GM21786 (cell line): Measurements from ENCODE around the gene NECTIN1.

Source experiments
- ATAC-seq: cut with Tn5 transposase; IDR thresholded peaks from one replicate; pipeline ENCODE4 v1.9.1; 2021; ENCODE audit not compliant: unreplicated experiment

NECTIN1 gene

GRCh38 chr11:119713359-119714040 is 15.5 kb downstream of the NECTIN1 start:
- ATAC-seq = no peak

DNA sequence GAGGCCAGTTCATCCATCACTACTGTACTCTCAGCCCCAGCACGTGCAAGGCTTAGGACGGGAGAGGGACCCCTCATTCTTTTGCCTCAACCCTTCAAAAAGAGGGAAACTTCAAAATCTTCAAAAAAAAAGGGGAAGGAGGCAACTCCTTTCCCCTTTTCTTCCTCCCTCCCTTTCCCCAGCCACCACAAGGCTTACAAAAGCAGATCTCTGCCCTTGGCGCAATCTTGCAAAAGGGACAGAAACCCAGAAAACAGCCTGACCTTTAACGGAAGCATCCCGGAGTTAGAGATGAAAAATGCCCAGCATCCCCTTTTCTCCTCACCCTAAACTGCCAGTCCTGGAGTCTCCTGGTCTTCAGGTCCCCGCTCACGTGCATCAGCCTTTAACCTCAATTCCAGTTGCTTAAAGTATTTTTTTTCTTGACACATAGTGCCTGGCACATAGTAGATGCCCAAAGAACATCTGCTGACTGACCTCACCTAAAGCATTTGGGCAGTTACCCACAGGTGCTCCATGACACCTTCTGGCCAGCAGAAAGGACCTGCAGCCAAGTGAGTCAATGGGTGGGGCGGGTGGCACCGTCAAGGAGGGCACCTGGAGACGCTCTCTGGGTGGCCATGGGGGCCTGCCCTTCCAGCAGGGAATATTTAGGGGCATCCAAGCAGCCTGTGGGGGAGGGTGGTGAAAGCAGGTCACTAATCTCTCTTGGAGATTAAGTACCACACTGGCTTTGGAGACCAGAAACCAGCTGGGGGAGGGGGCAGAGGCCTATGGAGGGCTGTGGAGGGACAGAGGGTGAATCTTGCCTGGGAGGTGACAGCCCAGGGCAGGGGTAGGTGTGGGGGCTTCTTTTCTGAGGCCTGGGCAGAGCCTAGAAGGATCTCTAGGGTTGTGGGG is 16.3 kb downstream of the NECTIN1 start:
- ATAC-seq = no peak

GRCh38 chr11:119712006-119712405 is 17.0 kb downstream of the NECTIN1 start:
- no peak for ATAC-seq

DNA sequence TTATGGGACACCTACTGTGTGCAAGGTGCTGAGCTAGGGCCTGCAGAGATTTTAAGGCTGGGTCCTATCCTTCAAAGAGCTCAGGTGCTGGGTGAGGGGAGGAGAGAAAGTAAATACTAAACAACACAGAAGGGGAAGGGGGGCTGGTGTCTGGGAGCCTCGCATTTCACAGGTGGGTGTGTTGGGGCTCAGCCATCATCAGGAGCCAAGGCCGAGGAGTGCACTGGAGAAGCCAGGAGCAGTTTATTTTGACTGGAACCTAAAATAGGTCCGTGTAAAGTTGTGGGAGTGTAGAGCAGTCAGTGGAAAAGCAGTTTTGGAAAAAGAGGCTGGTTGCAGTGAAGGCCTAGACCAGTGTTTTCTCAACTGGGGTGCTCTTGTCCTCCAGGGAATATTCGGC is 17.5 kb downstream of the NECTIN1 start:
- ATAC-seq = no peak

DNA sequence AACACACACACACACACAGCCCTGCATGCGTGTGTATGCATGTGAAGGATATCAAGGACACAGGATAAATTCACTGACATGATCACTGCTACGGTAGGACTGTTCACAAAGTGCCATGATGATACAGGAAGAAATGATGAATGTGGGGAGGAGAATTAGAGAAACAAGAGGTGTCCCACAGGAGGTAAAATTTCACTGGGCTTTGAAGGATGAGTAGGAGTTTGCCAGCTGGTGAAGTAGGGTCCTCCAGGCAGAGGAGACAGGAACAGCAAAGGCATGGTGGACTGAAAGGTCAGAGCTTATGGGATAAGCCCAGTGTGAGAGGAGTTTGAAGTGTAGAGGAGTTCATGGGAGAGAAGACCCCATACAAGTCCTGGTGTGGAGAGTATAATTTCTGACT is 18.6 kb downstream of the NECTIN1 start:
- no peak for ATAC-seq

GRCh38 chr11:119709638-119710346 is 19.2 kb downstream of the NECTIN1 start:
- no peak for ATAC-seq

- ATAC-seq = no peak
These were observed 19.8 kb downstream of the NECTIN1 start for GRCh38 chr11:119709171-119709570.

- no peak for ATAC-seq
These were observed 20.6 kb downstream of the NECTIN1 start for GRCh38 chr11:119708384-119708783.

DNA sequence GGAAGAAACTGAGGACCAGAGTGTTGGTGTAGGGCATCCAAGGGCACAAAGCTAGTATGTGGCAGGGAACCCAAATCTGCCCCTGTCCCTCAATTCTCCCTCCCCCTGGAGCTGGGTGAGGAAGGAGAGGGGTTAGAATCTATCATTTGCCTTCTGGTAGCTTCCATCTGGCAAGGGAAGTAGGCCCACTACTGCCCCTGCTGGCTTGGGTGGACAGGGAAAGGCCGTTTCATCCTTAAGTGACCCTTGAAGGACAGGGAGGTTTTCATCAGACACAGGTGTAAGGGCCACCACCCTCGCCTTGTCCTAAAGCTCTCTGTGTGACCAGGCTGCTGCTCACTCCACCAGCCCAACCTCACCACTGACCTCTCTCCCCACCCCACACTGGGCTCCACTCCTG is 22.1 kb downstream of the NECTIN1 start:
- ATAC-seq = no peak

GRCh38 chr11:119706029-119706428 is 23.0 kb downstream of the NECTIN1 start:
- ATAC-seq = no peak

DNA sequence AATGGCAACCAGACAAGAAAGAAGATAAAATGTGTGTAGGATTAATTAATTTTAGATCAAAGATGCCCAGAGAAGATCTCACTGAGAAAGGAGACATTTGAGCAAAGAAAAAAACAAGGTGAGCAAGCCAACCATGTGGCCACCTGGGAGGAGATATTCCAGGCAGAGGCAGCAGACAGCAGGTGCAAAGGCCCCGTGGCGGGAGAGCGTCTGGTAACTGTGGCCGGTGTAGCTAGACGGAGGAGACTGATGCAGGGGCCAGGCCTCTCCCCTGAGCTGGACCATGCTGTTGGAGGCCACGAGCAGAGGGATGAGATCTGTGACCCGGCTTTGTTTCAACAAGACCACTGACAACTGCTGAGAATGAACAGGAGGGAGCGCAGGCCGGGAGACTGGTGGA is 23.6 kb downstream of the NECTIN1 start:
- ATAC-seq = no peak

DNA sequence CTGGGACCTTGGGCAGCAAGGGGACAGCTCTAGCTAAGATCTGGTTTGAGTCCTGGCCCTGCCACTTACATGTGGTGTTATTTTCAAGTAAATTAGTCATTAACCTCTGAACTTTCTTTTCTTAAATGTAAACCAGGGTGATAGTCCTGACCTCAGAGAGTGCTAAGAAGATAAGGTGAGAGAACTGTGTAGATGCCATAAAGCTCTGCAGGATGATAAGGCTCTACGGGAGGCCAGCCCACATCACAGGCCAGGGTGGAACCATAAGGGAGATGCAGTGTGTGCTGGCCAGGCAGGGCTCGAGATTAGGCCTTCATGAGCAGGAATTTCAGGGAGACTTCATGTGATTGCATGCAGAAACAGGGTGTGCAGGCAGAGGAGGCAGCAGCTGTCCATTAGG is 24.2 kb downstream of the NECTIN1 start:
- no peak for ATAC-seq

DNA sequence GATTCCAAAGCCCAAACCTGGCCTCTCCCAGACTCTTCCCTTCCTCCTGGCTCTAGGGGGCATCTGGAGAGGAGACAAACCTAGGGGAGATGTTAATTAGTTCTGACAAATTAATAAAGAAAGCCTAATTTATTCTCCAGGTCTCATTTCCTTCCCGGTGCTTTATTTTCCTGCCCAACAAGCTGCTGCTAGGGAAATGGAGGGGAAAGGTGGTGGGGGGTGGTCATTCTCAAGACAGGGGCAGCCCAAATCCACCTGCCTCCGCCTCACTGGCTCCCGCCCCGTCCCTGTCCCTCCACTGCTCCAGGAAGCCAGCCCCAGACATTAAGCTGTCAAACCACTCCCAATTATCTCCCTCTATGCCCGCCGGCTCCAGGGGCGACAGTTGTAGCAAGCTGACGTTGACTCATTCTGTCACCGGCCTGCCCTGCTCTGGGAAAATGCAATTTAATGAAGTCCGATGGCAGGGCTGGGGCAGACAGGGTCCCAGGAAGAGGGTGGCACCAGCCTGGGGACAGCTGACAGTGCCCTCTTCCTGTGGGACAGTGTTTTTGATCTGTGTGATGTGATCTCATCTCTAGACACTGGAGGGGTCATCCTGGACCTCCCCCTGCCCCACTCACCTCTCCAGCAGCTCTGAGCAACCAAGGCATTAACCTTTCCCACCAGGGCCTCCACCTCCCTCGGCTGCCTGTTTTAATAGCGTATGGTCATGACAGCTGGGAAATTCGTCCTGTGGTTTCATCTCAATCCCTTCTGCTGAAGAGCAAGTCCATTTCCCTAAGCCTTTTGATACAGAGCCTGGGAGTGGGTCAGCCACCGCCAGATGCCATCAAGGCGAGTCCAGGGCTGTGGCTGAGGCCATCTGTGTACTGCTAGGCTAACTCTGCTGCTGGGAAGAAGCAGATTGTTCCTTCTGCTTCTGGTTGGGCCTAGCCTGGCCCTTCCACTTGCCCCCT is 27.1 kb downstream of the NECTIN1 start:
- ATAC-seq = no peak

DNA sequence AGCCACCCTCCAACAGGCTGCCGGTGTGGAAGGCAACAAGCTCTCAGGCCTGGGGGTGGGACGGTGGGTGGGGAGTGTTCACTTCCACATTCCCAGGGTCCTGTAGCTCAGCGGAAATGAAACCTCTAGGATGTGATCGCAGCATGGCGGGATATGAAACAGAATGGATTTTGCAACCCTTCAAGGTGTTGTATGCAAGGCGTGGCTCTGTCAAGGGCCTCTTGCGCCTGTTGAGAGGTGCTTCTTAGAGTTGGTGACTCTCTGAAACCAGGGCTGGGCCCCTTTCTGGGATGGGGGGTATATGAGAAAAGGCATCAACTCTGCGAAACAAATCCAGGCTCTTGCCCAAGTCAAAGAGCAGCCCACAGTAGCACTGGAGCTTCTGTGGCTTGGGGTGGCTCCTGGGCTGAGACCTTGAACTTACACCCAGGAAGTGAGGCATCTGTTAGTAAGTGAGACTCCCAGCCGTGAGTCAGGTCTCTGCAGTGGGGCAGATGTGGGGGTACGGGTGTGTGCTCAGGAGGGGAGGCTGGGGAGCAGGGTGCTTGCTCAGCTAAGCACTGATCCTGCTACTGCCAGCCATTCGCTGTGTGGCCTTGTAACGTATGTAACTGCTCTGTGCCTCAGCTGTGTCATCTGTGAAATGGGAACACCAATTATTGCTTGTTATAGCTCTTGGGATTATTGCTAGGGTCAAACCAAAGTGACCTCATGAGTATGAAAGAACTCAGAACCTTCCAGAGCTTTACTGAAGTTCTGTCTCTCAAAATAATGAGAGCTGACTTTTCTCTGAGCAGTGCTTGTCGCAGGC is 28.3 kb downstream of the NECTIN1 start:
- ATAC-seq = no peak

GRCh38 chr11:119700030-119700429 is 29.0 kb downstream of the NECTIN1 start:
- ATAC-seq = no peak

- ATAC-seq = no peak
These were observed 29.8 kb downstream of the NECTIN1 start for GRCh38 chr11:119699227-119699626.

- no peak for ATAC-seq
These were observed 31.1 kb downstream of the NECTIN1 start for GRCh38 chr11:119697882-119698281.

DNA sequence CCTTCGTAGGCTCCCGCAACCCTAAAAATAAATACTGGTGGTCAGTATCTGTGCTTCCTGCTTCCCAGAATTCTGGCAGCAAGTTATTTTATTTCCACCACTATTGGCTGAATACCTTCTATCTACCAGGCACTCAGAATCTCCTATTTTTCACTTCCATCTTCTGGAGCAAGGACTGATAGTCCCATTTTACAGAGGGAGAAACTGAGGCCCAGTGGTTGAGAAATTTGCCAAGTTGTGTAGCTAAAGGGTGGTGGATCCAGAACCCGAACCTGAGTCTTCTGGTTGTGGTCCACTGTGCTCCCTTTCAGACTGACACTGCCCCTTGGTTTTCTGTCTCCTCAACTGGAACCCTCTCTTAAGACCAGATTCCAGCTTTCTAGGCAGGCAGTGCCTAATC is 31.6 kb downstream of the NECTIN1 start:
- no peak for ATAC-seq

DNA sequence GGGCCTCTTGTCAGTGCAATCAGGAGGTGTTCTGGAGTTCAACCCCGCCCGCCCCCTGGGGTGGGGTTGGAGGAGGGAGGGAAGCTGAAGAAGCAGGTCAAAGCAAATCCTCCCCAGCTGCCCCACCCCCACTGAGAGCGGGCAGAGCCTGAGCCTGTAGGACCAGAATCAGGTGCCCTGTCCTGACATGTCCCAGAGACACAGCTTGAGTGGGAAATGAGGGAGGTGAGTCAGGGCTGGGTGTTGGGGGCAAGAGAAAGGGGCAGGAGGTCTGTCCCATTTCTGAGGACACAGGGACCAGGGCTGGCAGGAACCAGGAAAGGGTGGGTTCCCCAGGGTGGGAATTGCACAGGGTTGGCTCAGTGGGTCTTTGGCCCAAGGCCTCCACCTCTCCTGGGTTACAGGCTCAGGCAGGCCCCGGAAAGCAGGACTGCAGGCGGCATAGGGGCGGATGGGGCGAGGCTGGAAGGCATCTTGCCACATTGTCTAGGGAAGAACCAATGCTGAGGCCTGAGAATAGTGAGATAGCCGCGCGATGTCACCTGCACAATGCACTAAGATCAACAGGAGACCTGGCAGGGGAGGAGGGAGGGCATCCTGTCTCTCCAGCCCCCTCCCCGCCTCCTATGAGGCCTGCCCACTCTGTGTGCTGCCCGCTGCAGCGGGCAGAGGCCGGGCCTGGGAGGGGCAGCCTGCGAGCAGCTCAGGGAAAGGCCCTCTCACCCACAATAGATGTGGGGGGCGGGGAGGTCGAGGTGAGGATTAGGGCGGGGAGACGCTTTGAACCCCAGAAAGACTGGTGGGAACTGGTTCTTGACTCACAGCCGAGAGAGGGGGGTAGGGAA is 32.4 kb downstream of the NECTIN1 start:
- ATAC-seq = no peak
